Measurements from ENCODE around the gene MYEF2.

The MYEF2 gene

DNA sequence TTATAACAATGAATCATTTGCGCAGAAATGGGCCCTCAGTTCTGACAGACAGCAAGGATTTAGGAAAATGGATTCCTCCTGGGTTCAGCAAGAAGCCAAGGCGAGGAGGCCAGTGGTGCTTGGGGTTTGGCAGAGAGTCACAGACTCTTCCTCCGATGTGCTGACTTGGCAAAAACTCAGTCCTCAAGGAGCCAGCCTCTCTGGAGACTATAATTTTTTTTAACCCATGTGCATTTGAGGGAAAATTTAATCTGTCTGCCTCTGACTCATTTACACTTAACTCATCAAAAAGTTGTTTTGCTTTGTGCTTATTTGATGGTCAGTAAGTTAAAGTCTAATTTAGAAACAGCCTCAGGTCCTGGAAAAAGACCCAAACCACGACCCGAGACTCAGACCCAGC is 91.5 kb downstream of the MYEF2 start:
- FAIRE-seq, result no peak

DNA sequence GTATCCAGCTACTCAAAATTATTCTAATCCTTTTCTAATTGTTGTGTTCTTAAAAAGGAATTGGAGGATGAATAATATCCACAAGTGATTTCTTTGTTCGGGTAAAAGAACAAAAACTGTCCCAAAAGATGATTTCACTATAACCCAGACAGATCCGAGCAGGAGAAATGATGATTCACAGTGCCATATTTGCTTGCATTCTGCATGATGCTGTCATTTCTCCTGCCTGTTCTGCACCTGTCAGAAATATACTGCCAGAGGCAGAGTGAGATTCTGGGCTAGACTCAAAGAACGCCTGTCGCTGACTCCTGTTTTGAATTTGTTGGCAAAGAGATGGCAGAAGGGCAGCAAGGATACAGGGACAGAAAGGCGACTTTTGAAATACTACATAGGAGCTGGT is 92.0 kb downstream of the MYEF2 start:
- FAIRE-seq, result no peak

DNA sequence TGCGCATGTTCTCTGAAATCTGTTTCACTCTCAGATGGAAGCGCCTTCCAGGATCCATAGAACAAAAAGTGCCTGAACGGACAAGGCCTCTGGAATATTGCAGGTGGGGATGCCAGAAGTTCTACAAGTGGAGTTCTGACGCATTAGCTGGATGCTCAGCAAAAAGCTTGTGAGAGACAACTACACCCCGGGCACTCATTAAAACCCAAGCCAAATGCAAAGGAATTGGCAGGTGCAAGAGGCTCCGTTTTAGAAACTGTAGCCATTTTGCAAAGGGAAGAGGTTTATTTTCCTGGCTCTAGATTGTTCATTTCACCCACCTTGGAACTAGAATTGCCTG is 92.5 kb downstream of the MYEF2 start:
- no peak for FAIRE-seq

DNA sequence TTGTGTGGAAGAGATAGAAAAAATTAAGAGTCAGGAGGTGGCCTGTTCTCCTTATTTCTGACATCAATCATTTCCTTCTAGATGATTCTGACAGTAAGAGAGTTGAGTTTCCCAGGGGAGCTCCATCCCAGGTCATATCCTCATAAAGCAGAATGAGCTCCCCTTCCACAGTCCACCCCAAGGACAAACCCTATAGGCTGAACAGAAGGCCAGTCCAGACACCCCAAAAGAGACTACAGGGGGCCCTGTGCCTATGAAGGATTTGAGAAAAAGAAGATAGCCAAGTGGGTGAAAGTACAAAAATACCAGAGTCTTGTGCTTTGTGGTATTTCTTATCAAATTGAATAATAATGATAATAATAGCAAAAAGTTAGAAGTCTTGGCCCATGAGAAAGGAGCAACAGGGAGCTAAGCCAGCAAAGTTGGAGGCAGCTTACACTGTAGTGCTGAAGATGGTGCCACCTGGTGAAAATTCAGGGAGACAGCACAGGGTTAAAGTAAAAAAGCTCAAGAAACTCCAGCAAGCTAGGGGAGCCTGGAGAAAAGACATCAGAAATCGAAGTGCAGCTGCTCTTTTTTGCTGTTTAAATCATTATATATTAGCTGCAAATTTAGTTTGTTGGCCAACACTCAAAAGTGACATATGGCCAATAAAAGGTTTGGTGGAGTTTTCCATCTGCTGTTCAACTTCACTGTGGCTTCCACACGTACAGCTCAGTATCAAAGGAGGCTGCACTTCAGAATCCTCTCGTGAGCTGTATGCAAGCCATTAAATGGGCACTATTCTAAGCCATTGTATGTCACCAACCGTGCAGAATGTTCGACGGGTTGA is 93.1 kb downstream of the MYEF2 start:
- FAIRE-seq, result no peak
